SK-N-SH (cell line): ENCODE data around the gene DENND1A. TPM values are rescaled to one million over a fixed set of nuclear protein-coding genes. Genes with fewer than 3 reads are reported as not detected.

Source experiments
- CTCF ChIA-PET: fragments of 300-600, 350-600 bp; formaldehyde crosslinking; extraction: SDS; loops from one replicate; lab custom pipeline; 2021; lab: Yijun Ruan, JAX
- POLR2A ChIA-PET: fragments of 350-600 bp; sonication (Branson Sonifier 250); formaldehyde crosslinking; extraction: SDS; loops from one replicate; lab custom pipeline; 2020; ENCODE audit warnings: antibody characterized with exemption, inconsistent platforms; lab: Yijun Ruan, JAX
- DNase-seq: peaks from one replicate; pipeline ENCODE4 v3.0.0; 2012
- H2AFZ ChIP-seq: fragments of 200-600 bp; sonication (generic); 2 replicates; pipeline ENCODE4 v1.8.1; 2016; ENCODE audit warnings: antibody characterized with exemption, mild to moderate bottlenecking, low read depth
- H3F3A ChIP-seq: fragments of 200-600 bp; sonication (generic); replicated peaks from 2 replicates; pipeline ENCODE3; 2016; ENCODE audit warnings: antibody characterized with exemption, mild to moderate bottlenecking; ENCODE audit not compliant: insufficient read depth
- H3K27ac ChIP-seq, 2 experiments: fragments of 200-500 bp in 1 of 2; fragments of 200-600 bp in 1 of 2; sonication (Bioruptor generic) in 1 of 2; sonication (generic), shearing (Covaris generic) in 1 of 2; 2 replicates each; pipeline versions ENCODE4 v1.5.1 to v1.6.1; 2014 to 2016; ENCODE audit warnings: low read depth in 2 of 2, inconsistent platforms in 1 of 2, low read length in 1 of 2, mild to moderate bottlenecking in 1 of 2, mixed read lengths in 1 of 2
- H3K27me3 ChIP-seq: fragments of 200-600 bp; sonication (generic), shearing (Covaris generic); 2 replicates; pipeline ENCODE4 v1.6.1; 2016; ENCODE audit warnings: mixed run types; ENCODE audit not compliant: insufficient read depth
- H3K36me3 ChIP-seq, 2 experiments: fragments of 200-500 bp in 1 of 2; fragments of 200-600 bp in 1 of 2; sonication (Bioruptor generic) in 1 of 2; sonication (generic) in 1 of 2; replicated peaks in 1 of 2; 2 replicates each; pipeline versions ENCODE3 to v1.5.1; 2014 to 2016; ENCODE audit warnings: low read length in 1 of 2, mild to moderate bottlenecking in 1 of 2; ENCODE audit not compliant: insufficient read depth in 2 of 2, control insufficient read depth in 1 of 2
- H3K4me1 ChIP-seq, 2 experiments: fragments of 200-500 bp in 1 of 2; fragments of 200-600 bp in 1 of 2; sonication (Bioruptor generic) in 1 of 2; sonication (generic), shearing (Covaris generic) in 1 of 2; 2 replicates each; pipeline versions ENCODE4 v1.5.1 to v1.6.1; 2014 to 2016; ENCODE audit warnings: low read depth in 1 of 2, low read length in 1 of 2, mixed run types in 1 of 2; ENCODE audit not compliant: insufficient read depth in 2 of 2, control insufficient read depth in 1 of 2
- H3K4me2 ChIP-seq: fragments of 200-600 bp; sonication (generic), shearing (Covaris generic); 2 replicates; pipeline ENCODE4 v1.6.1; 2017; ENCODE audit warnings: mixed run types
- H3K4me3 ChIP-seq, 2 experiments: fragments of 200-500 bp in 1 of 2; fragments of 200-600 bp in 1 of 2; sonication (Bioruptor generic) in 1 of 2; sonication (generic), shearing (Covaris generic) in 1 of 2; 2 replicates each; pipeline versions ENCODE4 v1.5.1 to v1.8.1; 2014 to 2016; ENCODE audit warnings: low read depth in 2 of 2, inconsistent platforms in 1 of 2, low read length in 1 of 2, mild to moderate bottlenecking in 1 of 2, mixed read lengths in 1 of 2, moderate library complexity in 1 of 2
- H3K79me2 ChIP-seq: fragments of 200-600 bp; sonication (generic); 2 replicates; pipeline ENCODE4 v1.8.1; 2017; ENCODE audit warnings: mild to moderate bottlenecking; ENCODE audit not compliant: insufficient read depth
- H3K9ac ChIP-seq: fragments of 200-600 bp; sonication (generic); 2 replicates; pipeline ENCODE4 v1.6.1; 2017; ENCODE audit warnings: mixed run types
- H3K9me2 ChIP-seq: fragments of 200-600 bp; sonication (generic); 2 replicates; pipeline ENCODE4 v1.6.1; 2017; ENCODE audit warnings: mixed run types
- H3K9me3 ChIP-seq: fragments of 200-600 bp; sonication (generic); 2 replicates; pipeline ENCODE4 v1.6.1; 2017; ENCODE audit warnings: mixed run types, mild to moderate bottlenecking, moderate library complexity
- H4K20me1 ChIP-seq: fragments of 200-600 bp; sonication (generic); 2 replicates; pipeline ENCODE4 v1.6.1; 2017; ENCODE audit warnings: mild to moderate bottlenecking, mixed run types; ENCODE audit not compliant: insufficient read depth
- CTCF ChIP-seq: fragments of 200-600 bp; sonication (generic); IDR thresholded peaks from 2 replicates; pipeline ENCODE4 v1.6.1; 2017; ENCODE audit warnings: antibody characterized with exemption, mild to moderate bottlenecking, moderate library complexity
- ELF1 ChIP-seq: IDR thresholded peaks from 2 replicates; pipeline ENCODE4 v1.4.0; 2012
- EP300 ChIP-seq, 2 experiments: IDR thresholded peaks; 2 replicates each; pipeline versions ENCODE4 v1.4.0 to v1.6.1; 2012; ENCODE audit warnings: borderline replicate concordance in 1 of 2, low read depth in 1 of 2, low read length in 1 of 2
- EZH2phosphoT487 ChIP-seq: fragments of 200-600 bp; sonication (generic); IDR thresholded peaks from 2 replicates; pipeline ENCODE4 v1.6.1; 2017; ENCODE audit warnings: low read depth, mixed run types, mild to moderate bottlenecking, antibody characterized with exemption, moderate library complexity, borderline replicate concordance
- FOSL2 ChIP-seq: IDR thresholded peaks from 2 replicates; pipeline ENCODE4 v1.4.0; 2012; ENCODE audit warnings: low read depth, mild to moderate bottlenecking, moderate library complexity, borderline replicate concordance
- FOXM1 ChIP-seq: IDR thresholded peaks from 2 replicates; pipeline ENCODE4 v1.4.0; 2012; ENCODE audit warnings: low read depth, mild to moderate bottlenecking
- NRF1 ChIP-seq: IDR thresholded peaks from 2 replicates; pipeline ENCODE4 v1.6.1; 2012; ENCODE audit warnings: low read depth, mild to moderate bottlenecking, low read length
- PBX3 ChIP-seq: IDR thresholded peaks from 2 replicates; pipeline ENCODE4; 2012
- POLR2AphosphoS5 ChIP-seq: IDR thresholded peaks from 2 replicates; pipeline ENCODE4 v1.6.1; 2012; ENCODE audit warnings: low read depth, low read length
- RAD21 ChIP-seq: IDR thresholded peaks from 2 replicates; pipeline ENCODE4 v1.6.1; 2012; ENCODE audit warnings: mild to moderate bottlenecking, low read length
- RCOR1 ChIP-seq: fragments of 150-350 bp; IDR thresholded peaks from 2 replicates; pipeline ENCODE4 v1.6.1; 2017; ENCODE audit warnings: antibody characterized with exemption, low read length
- RFX5 ChIP-seq: IDR thresholded peaks from 2 replicates; pipeline ENCODE4 v1.6.1; 2012; ENCODE audit warnings: mild to moderate bottlenecking, improper control_type of control experiment, low read length
- SIN3A ChIP-seq: IDR thresholded peaks from 2 replicates; pipeline ENCODE4 v1.6.1; 2012; ENCODE audit warnings: low read depth, mild to moderate bottlenecking, low read length, moderate library complexity, borderline replicate concordance
- SMC3 ChIP-seq: IDR thresholded peaks from 2 replicates; pipeline ENCODE4 v1.6.1; 2012; ENCODE audit warnings: low read depth, low read length, improper control_type of control experiment
- TAF1 ChIP-seq: IDR thresholded peaks from 2 replicates; pipeline ENCODE4 v1.6.1; 2012; ENCODE audit warnings: low read depth, mild to moderate bottlenecking, low read length, moderate library complexity, borderline replicate concordance
- USF1 ChIP-seq: IDR thresholded peaks from 2 replicates; pipeline ENCODE4 v1.4.0; 2012; ENCODE audit warnings: low read depth, borderline replicate concordance
- USF2 ChIP-seq: fragments of 150-350 bp; IDR thresholded peaks from 2 replicates; pipeline ENCODE4 v1.6.1; 2017; ENCODE audit warnings: antibody characterized with exemption, low read length, low read depth, borderline replicate concordance
- YY1 ChIP-seq: IDR thresholded peaks from 2 replicates; pipeline ENCODE4 v1.4.0; 2012; ENCODE audit warnings: low read depth, mild to moderate bottlenecking
- WGBS: methylation state at CpG from one replicate; pipeline ENCODE4 v1.1.6; 2017; ENCODE audit warnings: low lambda C conversion rate; 5-methylcytosine and 5-hydroxymethylcytosine counted together
- polyA plus RNA-seq, 3 experiments: library from polyadenylated mRNA; depleted of rRNA; stranded (reverse); fragments of >200 nt; gene quantifications; 2 replicates each; pipeline ENCODE4 v1.2.3, GENCODE V29; 2012

DENND1A gene
- polyA plus RNA-seq, 1 of the 3 experiments (the other 2 are of a cell fraction): 25.4 TPM

GRCh38 chr9:123485216-123485615, 444.7 kb downstream of the DENND1A start:
- 85% methylated on average over 5 of the region's 5 CpGs for WGBS
- ChIA-PET POLR2A (no interaction called here), CTCF (interaction anchor here (1.1 to 1.4 kb wide), 3 partner anchors 9 to 48 kb away, joined by 3 to 4 read pairs (median 3); no protein-coding TSS in a partner anchor)
- no peak for TF ChIP-seq ELF1
- no peak for TF ChIP-seq SIN3A
- TF ChIP-seq RCOR1: no peak
- no peak for TF ChIP-seq EZH2phosphoT487
- TF ChIP-seq NRF1: no peak
- no peak for TF ChIP-seq SMC3
- no peak for TF ChIP-seq USF1
- no peak for TF ChIP-seq FOXM1
- no peak for TF ChIP-seq CTCF
- TF ChIP-seq POLR2AphosphoS5: no peak
- no peak for TF ChIP-seq RAD21
- TF ChIP-seq PBX3: no peak
- TF ChIP-seq YY1: no peak
- no peak for TF ChIP-seq TAF1
- no peak for TF ChIP-seq USF2
- no peak for TF ChIP-seq EP300 (IDR thresholded peaks at IDR 0.05; ENCODE audit: borderline replicate concordance in 1 of 2, low read depth in 1 of 2, low read length in 1 of 2)
- no peak for TF ChIP-seq FOSL2
- TF ChIP-seq RFX5: no peak
- H3K36me3 ChIP-seq: no peaks in the 10 kb centered on the region
- no peak overlapping the region for H3K4me3 ChIP-seq
- H3K27ac ChIP-seq: no peak overlapping the region
- H2AFZ ChIP-seq: no peak overlapping the region
- no peaks in the 10 kb centered on the region; a peak in 1 of 4 replicates for H3K4me1 ChIP-seq
- H4K20me1 ChIP-seq: no peaks in the 10 kb centered on the region
- H3K79me2 ChIP-seq: no peaks in the 10 kb centered on the region
- H3K27me3 ChIP-seq: no peaks in the 10 kb centered on the region
- no peak for DNase-seq
- H3K4me2 ChIP-seq: no peak overlapping the region
- H3F3A ChIP-seq: no peaks in the 10 kb centered on the region
- H3K9me3 ChIP-seq: no peaks in the 10 kb centered on the region
- H3K9me2 ChIP-seq: no peaks in the 10 kb centered on the region
- no peak overlapping the region for H3K9ac ChIP-seq
